GM12865 (cell line): Measurements from ENCODE around the gene OR2L13.

Source experiments
- DNase-seq: peaks from one replicate; pipeline ENCODE4 v3.0.0; 2010; ENCODE audit warnings: low read depth
- H3K4me3 ChIP-seq: 2 replicates; pipeline ENCODE4 v1.5.1; 2011; ENCODE audit warnings: mild to moderate bottlenecking, low read depth, low read length, control low read depth
- CTCF ChIP-seq: IDR thresholded peaks from 2 replicates; pipeline ENCODE4 v1.5.1; 2011; ENCODE audit warnings: low read length, control low read depth, low read depth, inconsistent platforms; ENCODE audit not compliant: insufficient read depth; ENCODE audit errors: missing control alignments

The OR2L13 gene

GRCh38 chr1:248136811-248137210 lies 41.8 kb downstream of the OR2L13 start:
- no peak for TF ChIP-seq CTCF
- DNase-seq, result no peak

GRCh38 chr1:248140846-248141245 lies 45.9 kb downstream of the OR2L13 start:
- no peak for TF ChIP-seq CTCF
- H3K4me3 ChIP-seq, result no peak overlapping the region
- DNase-seq, result no peak

More at GRCh38 chr1:248136811-248137210, 41.8 kb downstream of the OR2L13 start:
- no peak overlapping the region for H3K4me3 ChIP-seq

GRCh38 chr1:248143311-248143710 lies 48.3 kb downstream of the OR2L13 start:
- no peak for DNase-seq
- no peak for TF ChIP-seq CTCF
- no peak overlapping the region for H3K4me3 ChIP-seq

- no peak for TF ChIP-seq CTCF
- H3K4me3 ChIP-seq, result no peak within 1 kb of the TSS
- DNase-seq, result no peak
Measured at GRCh38 chr1:248144513-248145198, 49.7 kb downstream of the OR2L13 start, which contains the start of gene OR2M5. OR2M5 (plus strand) TSS chr1:248145148; CDS start chr1:248145148, 0 bp downstream.
